ENCODE results near the gene PRKAR1A.

Gene PRKAR1A

DNA sequence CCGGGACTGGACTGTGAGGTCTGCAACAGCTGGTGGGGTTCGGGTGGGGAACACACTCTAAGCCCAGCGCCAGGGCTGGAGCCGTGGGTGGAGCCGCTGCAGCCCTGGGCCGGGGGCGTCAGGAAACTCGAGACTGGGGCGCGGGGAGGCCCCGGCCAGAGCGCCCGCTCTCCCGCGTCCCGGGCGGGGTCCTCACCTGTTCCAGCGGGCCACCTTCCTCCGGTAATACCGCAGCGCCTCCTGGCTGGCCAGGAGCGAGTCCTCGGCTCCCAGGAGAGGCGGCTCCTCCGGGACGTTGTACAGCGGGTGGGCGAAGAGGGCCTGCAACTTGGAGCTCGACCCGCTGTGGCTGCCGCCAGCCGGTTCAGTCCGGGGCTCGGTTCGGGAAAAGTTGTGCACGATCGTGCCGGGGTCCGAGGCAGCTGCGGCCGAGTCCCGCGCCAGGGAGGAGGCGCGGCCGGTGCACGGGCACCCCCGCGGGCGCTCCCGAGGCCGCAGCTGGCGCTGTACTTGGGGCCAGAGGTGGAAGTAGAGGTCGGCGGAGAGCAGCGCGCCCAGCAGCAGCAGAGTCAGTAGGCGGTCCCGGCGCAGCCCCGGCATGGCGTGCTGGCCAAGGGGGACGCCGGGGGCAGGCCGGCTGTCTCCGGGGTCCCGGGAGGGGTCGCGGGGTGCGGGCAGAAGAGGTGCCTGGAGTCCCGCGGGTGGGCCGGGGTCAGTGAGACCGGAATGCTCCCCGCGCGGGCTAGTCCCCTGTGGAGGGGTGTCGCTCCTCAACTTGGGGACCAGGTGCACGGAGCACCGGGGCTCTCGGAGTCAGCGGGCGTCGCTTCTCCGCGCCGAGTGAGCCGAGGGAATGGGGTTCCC lies 88.1 kb downstream of the PRKAR1A start:
- no peak for DNase-seq (ENCODE audit: low read depth)

Data from stimulated activated CD4-positive, alpha-beta T cell treated with anti-CD3 and anti-CD28 coated beads, Interleukin-2, amount 100 ng/mL, for 4 hours (primary cell).